SK-N-SH (cell line): ENCODE data around the gene CES5A.

Experiments
- RAD21 ChIP-seq: IDR thresholded peaks from 2 replicates; pipeline ENCODE4 v1.6.1; 2012; ENCODE audit warnings: mild to moderate bottlenecking, low read length
- RCOR1 ChIP-seq: fragments of 150-350 bp; IDR thresholded peaks from 2 replicates; pipeline ENCODE4 v1.6.1; 2017; ENCODE audit warnings: antibody characterized with exemption, low read length
- TF ChIP-seq, protein P1 (sequence below): fragments of 200-600 bp; sonication (generic); IDR thresholded peaks from 2 replicates; pipeline ENCODE4 v1.6.1; 2017; ENCODE audit warnings: antibody characterized with exemption, mild to moderate bottlenecking, moderate library complexity
- TF ChIP-seq, protein P2 (sequence below): IDR thresholded peaks from 2 replicates; pipeline ENCODE4 v1.6.1; 2012; ENCODE audit warnings: mild to moderate bottlenecking, low read depth, low read length, moderate library complexity

DNA sequence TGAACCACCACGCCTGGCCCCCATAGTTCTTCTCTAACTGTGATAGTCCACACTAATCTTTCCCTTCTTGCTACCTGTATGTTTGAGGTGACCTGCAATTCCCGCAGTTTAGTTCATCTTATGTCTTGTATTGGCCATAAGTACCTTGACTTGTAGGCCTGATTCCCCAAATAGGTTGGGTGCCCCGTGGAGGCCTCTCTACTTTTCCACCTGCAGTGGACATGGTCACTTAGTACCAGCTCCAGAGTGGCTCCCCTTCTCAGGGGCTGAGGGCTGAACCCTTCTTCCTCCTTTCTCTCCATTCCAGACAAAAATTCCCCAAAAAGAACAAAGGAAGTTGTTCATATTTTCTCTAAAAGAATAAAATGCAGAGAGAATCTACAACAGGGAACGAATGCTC, 33.5 kb upstream of the CES5A start:
- TF ChIP-seq, protein P1, sequence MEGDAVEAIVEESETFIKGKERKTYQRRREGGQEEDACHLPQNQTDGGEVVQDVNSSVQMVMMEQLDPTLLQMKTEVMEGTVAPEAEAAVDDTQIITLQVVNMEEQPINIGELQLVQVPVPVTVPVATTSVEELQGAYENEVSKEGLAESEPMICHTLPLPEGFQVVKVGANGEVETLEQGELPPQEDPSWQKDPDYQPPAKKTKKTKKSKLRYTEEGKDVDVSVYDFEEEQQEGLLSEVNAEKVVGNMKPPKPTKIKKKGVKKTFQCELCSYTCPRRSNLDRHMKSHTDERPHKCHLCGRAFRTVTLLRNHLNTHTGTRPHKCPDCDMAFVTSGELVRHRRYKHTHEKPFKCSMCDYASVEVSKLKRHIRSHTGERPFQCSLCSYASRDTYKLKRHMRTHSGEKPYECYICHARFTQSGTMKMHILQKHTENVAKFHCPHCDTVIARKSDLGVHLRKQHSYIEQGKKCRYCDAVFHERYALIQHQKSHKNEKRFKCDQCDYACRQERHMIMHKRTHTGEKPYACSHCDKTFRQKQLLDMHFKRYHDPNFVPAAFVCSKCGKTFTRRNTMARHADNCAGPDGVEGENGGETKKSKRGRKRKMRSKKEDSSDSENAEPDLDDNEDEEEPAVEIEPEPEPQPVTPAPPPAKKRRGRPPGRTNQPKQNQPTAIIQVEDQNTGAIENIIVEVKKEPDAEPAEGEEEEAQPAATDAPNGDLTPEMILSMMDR: no peak
- TF ChIP-seq RCOR1 (no peak), RAD21 (no peak)
- TF ChIP-seq, protein P2, sequence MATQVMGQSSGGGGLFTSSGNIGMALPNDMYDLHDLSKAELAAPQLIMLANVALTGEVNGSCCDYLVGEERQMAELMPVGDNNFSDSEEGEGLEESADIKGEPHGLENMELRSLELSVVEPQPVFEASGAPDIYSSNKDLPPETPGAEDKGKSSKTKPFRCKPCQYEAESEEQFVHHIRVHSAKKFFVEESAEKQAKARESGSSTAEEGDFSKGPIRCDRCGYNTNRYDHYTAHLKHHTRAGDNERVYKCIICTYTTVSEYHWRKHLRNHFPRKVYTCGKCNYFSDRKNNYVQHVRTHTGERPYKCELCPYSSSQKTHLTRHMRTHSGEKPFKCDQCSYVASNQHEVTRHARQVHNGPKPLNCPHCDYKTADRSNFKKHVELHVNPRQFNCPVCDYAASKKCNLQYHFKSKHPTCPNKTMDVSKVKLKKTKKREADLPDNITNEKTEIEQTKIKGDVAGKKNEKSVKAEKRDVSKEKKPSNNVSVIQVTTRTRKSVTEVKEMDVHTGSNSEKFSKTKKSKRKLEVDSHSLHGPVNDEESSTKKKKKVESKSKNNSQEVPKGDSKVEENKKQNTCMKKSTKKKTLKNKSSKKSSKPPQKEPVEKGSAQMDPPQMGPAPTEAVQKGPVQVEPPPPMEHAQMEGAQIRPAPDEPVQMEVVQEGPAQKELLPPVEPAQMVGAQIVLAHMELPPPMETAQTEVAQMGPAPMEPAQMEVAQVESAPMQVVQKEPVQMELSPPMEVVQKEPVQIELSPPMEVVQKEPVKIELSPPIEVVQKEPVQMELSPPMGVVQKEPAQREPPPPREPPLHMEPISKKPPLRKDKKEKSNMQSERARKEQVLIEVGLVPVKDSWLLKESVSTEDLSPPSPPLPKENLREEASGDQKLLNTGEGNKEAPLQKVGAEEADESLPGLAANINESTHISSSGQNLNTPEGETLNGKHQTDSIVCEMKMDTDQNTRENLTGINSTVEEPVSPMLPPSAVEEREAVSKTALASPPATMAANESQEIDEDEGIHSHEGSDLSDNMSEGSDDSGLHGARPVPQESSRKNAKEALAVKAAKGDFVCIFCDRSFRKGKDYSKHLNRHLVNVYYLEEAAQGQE: no peak
